ENCODE results near the gene PSMF1. TPM values are rescaled to one million over a fixed set of nuclear protein-coding genes. Genes with fewer than 3 reads are reported as not detected.

Gene PSMF1
- polyA plus RNA-seq, 2 donors, result 24.2 to 72.5 TPM

- Histone ChIP-seq H3K27me3 (ENCODE audit: control insufficient read depth in 1 of 2, insufficient read depth in 2 of 2, low read length in 2 of 2) (no peaks in the 10 kb centered on the region), H3K27ac (ENCODE audit: low read depth in 2 of 2, low read length in 1 of 2) (no peak overlapping the region), H3K4me1 (ENCODE audit: control insufficient read depth in 2 of 2, insufficient read depth in 2 of 2, low read length in 1 of 2) (no peaks in the 10 kb centered on the region), H3K36me3 (ENCODE audit: control insufficient read depth in 2 of 2, insufficient read depth in 2 of 2, low read length in 1 of 2) (peaks cover 5 to 11% of the 10 kb centered on the region in 2 donors), H3K4me3 (ENCODE audit: low read depth in 1 of 2, low read length in 2 of 2) (no peak overlapping the region), H3K9me3 (ENCODE audit: control insufficient read depth in 2 of 2, insufficient read depth in 1 of 2, low read depth in 1 of 2, low read length in 1 of 2) (no peaks in the 10 kb centered on the region)
- 89 to 97% methylated on average over 1 of the region's 1 CpG for WGBS, 2 donors
Measured at GRCh38 chr20:1154691-1155090, 36.3 kb downstream of the PSMF1 start.

- H3K36me3 ChIP-seq (ENCODE audit: control insufficient read depth in 2 of 2, insufficient read depth in 2 of 2, low read length in 1 of 2), result peaks cover 5 to 15% of the 10 kb centered on the region in 2 donors
- H3K27me3 ChIP-seq (ENCODE audit: control insufficient read depth in 1 of 2, insufficient read depth in 2 of 2, low read length in 2 of 2), result no peaks in the 10 kb centered on the region
- WGBS, 2 donors, result 96 to 98% methylated on average over 3 of the region's 3 CpGs
- H3K4me3 ChIP-seq (ENCODE audit: low read depth in 1 of 2, low read length in 2 of 2), result no peak overlapping the region
- no peaks in the 10 kb centered on the region for H3K9me3 ChIP-seq (ENCODE audit: control insufficient read depth in 2 of 2, insufficient read depth in 1 of 2, low read depth in 1 of 2, low read length in 1 of 2)
- no peaks in the 10 kb centered on the region for H3K4me1 ChIP-seq (ENCODE audit: control insufficient read depth in 2 of 2, insufficient read depth in 2 of 2, low read length in 1 of 2)
- no peak overlapping the region for H3K27ac ChIP-seq (ENCODE audit: low read depth in 2 of 2, low read length in 1 of 2)
Measured at GRCh38 chr20:1155342-1155741, 36.9 kb downstream of the PSMF1 start.

- H3K4me1 ChIP-seq (ENCODE audit: control insufficient read depth in 2 of 2, insufficient read depth in 2 of 2, low read length in 1 of 2), result no peaks in the 10 kb centered on the region
- no peak overlapping the region for H3K4me3 ChIP-seq (ENCODE audit: low read depth in 1 of 2, low read length in 2 of 2)
- 97% methylated on average over 10 of the region's 10 CpGs for WGBS, 2 donors
- H3K27me3 ChIP-seq (ENCODE audit: control insufficient read depth in 1 of 2, insufficient read depth in 2 of 2, low read length in 2 of 2), result no peaks in the 10 kb centered on the region
- H3K27ac ChIP-seq (ENCODE audit: low read depth in 2 of 2, low read length in 1 of 2), result no peak overlapping the region
- H3K9me3 ChIP-seq (ENCODE audit: control insufficient read depth in 2 of 2, insufficient read depth in 1 of 2, low read depth in 1 of 2, low read length in 1 of 2), result no peaks in the 10 kb centered on the region
- H3K36me3 ChIP-seq (ENCODE audit: control insufficient read depth in 2 of 2, insufficient read depth in 2 of 2, low read length in 1 of 2), result peaks cover 15 to 39% of the 10 kb centered on the region in 2 donors
Measured at GRCh38 chr20:1160496-1160895, 42.1 kb downstream of the PSMF1 start.

GRCh38 chr20:1160991-1161390 lies 42.6 kb downstream of the PSMF1 start:
- H3K4me1 ChIP-seq (ENCODE audit: control insufficient read depth in 2 of 2, insufficient read depth in 2 of 2, low read length in 1 of 2), result no peaks in the 10 kb centered on the region
- no peak overlapping the region for H3K4me3 ChIP-seq (ENCODE audit: low read depth in 1 of 2, low read length in 2 of 2)
- peaks cover 14 to 43% of the 10 kb centered on the region in 2 donors for H3K36me3 ChIP-seq (ENCODE audit: control insufficient read depth in 2 of 2, insufficient read depth in 2 of 2, low read length in 1 of 2)
- no peaks in the 10 kb centered on the region for H3K27me3 ChIP-seq (ENCODE audit: control insufficient read depth in 1 of 2, insufficient read depth in 2 of 2, low read length in 2 of 2)
- H3K27ac ChIP-seq (ENCODE audit: low read depth in 2 of 2, low read length in 1 of 2), result no peak overlapping the region
- 97 to 98% methylated on average over 12 of the region's 12 CpGs for WGBS, 2 donors
- no peaks in the 10 kb centered on the region for H3K9me3 ChIP-seq (ENCODE audit: control insufficient read depth in 2 of 2, insufficient read depth in 1 of 2, low read depth in 1 of 2, low read length in 1 of 2)

GRCh38 chr20:1163105-1163504 lies 44.7 kb downstream of the PSMF1 start:
- WGBS, 2 donors, result 94 to 97% methylated on average over 6 of the region's 6 CpGs
- Histone ChIP-seq H3K9me3 (ENCODE audit: control insufficient read depth in 2 of 2, insufficient read depth in 1 of 2, low read depth in 1 of 2, low read length in 1 of 2) (no peaks in the 10 kb centered on the region), H3K36me3 (ENCODE audit: control insufficient read depth in 2 of 2, insufficient read depth in 2 of 2, low read length in 1 of 2) (peaks cover 17 to 48% of the 10 kb centered on the region in 2 donors), H3K4me1 (ENCODE audit: control insufficient read depth in 2 of 2, insufficient read depth in 2 of 2, low read length in 1 of 2) (no peaks in the 10 kb centered on the region), H3K4me3 (ENCODE audit: low read depth in 1 of 2, low read length in 2 of 2) (no peak overlapping the region), H3K27ac (ENCODE audit: low read depth in 2 of 2, low read length in 1 of 2) (no peak overlapping the region), H3K27me3 (ENCODE audit: control insufficient read depth in 1 of 2, insufficient read depth in 2 of 2, low read length in 2 of 2) (no peaks in the 10 kb centered on the region)

- H3K4me3 ChIP-seq (ENCODE audit: low read depth in 1 of 2, low read length in 2 of 2), result no peak overlapping the region
- H3K27me3 ChIP-seq (ENCODE audit: control insufficient read depth in 1 of 2, insufficient read depth in 2 of 2, low read length in 2 of 2), result no peaks in the 10 kb centered on the region
- no peak overlapping the region for H3K27ac ChIP-seq (ENCODE audit: low read depth in 2 of 2, low read length in 1 of 2)
- WGBS, 2 donors, result 78 to 86% methylated on average over 2 of the region's 2 CpGs
- H3K9me3 ChIP-seq (ENCODE audit: control insufficient read depth in 2 of 2, insufficient read depth in 1 of 2, low read depth in 1 of 2, low read length in 1 of 2), result no peaks in the 10 kb centered on the region
- no peaks in the 10 kb centered on the region for H3K4me1 ChIP-seq (ENCODE audit: control insufficient read depth in 2 of 2, insufficient read depth in 2 of 2, low read length in 1 of 2)
- peaks cover 22 to 51% of the 10 kb centered on the region in 2 donors for H3K36me3 ChIP-seq (ENCODE audit: control insufficient read depth in 2 of 2, insufficient read depth in 2 of 2, low read length in 1 of 2)
Measured at GRCh38 chr20:1163653-1164052, 45.3 kb downstream of the PSMF1 start.

- Histone ChIP-seq H3K36me3 (ENCODE audit: control insufficient read depth in 2 of 2, insufficient read depth in 2 of 2, low read length in 1 of 2) (peaks cover 29 to 61% of the 10 kb centered on the region in 2 donors), H3K27me3 (ENCODE audit: control insufficient read depth in 1 of 2, insufficient read depth in 2 of 2, low read length in 2 of 2) (no peaks in the 10 kb centered on the region)
- 96 to 97% methylated on average over 7 of the region's 7 CpGs for WGBS, 2 donors
Measured at GRCh38 chr20:1164871-1165270, 46.5 kb downstream of the PSMF1 start.

GRCh38 chr20:1165521-1165920 lies 47.1 kb downstream of the PSMF1 start:
- WGBS, 2 donors, result 87 to 97% methylated on average over 1 of the region's 1 CpG
- Histone ChIP-seq H3K9me3 (ENCODE audit: control insufficient read depth in 2 of 2, insufficient read depth in 1 of 2, low read depth in 1 of 2, low read length in 1 of 2) (no peaks in the 10 kb centered on the region), H3K4me3 (ENCODE audit: low read depth in 1 of 2, low read length in 2 of 2) (no peak overlapping the region), H3K27ac (ENCODE audit: low read depth in 2 of 2, low read length in 1 of 2) (no peak overlapping the region), H3K36me3 (ENCODE audit: control insufficient read depth in 2 of 2, insufficient read depth in 2 of 2, low read length in 1 of 2) (peaks cover 29 to 59% of the 10 kb centered on the region in 2 donors), H3K4me1 (ENCODE audit: control insufficient read depth in 2 of 2, insufficient read depth in 2 of 2, low read length in 1 of 2) (no peaks in the 10 kb centered on the region), H3K27me3 (ENCODE audit: control insufficient read depth in 1 of 2, insufficient read depth in 2 of 2, low read length in 2 of 2) (no peaks in the 10 kb centered on the region)

More at GRCh38 chr20:1164871-1165270, 46.5 kb downstream of the PSMF1 start:
- no peaks in the 10 kb centered on the region for H3K4me1 ChIP-seq (ENCODE audit: control insufficient read depth in 2 of 2, insufficient read depth in 2 of 2, low read length in 1 of 2)
- no peak overlapping the region for H3K27ac ChIP-seq (ENCODE audit: low read depth in 2 of 2, low read length in 1 of 2)
- H3K9me3 ChIP-seq (ENCODE audit: control insufficient read depth in 2 of 2, insufficient read depth in 1 of 2, low read depth in 1 of 2, low read length in 1 of 2), result no peaks in the 10 kb centered on the region
- no peak overlapping the region for H3K4me3 ChIP-seq (ENCODE audit: low read depth in 1 of 2, low read length in 2 of 2)

- H3K4me3 ChIP-seq (ENCODE audit: low read depth in 1 of 2, low read length in 2 of 2), result no peak overlapping the region
- H3K27me3 ChIP-seq (ENCODE audit: control insufficient read depth in 1 of 2, insufficient read depth in 2 of 2, low read length in 2 of 2), result no peaks in the 10 kb centered on the region
- 95% methylated on average over 9 of the region's 9 CpGs for WGBS, 2 donors
- peaks cover 31 to 59% of the 10 kb centered on the region in 2 donors for H3K36me3 ChIP-seq (ENCODE audit: control insufficient read depth in 2 of 2, insufficient read depth in 2 of 2, low read length in 1 of 2)
- no peak overlapping the region for H3K27ac ChIP-seq (ENCODE audit: low read depth in 2 of 2, low read length in 1 of 2)
- no peaks in the 10 kb centered on the region for H3K9me3 ChIP-seq (ENCODE audit: control insufficient read depth in 2 of 2, insufficient read depth in 1 of 2, low read depth in 1 of 2, low read length in 1 of 2)
- H3K4me1 ChIP-seq (ENCODE audit: control insufficient read depth in 2 of 2, insufficient read depth in 2 of 2, low read length in 1 of 2), result no peaks in the 10 kb centered on the region
Measured at GRCh38 chr20:1165941-1166340, 47.5 kb downstream of the PSMF1 start.

GRCh38 chr20:1166948-1167720 lies 48.7 kb downstream of the PSMF1 start:
- H3K36me3 ChIP-seq (ENCODE audit: control insufficient read depth in 2 of 2, insufficient read depth in 2 of 2, low read length in 1 of 2), result peaks cover 34 to 53% of the 10 kb centered on the region in 2 donors
- H3K4me1 ChIP-seq (ENCODE audit: control insufficient read depth in 2 of 2, insufficient read depth in 2 of 2, low read length in 1 of 2), result no peaks in the 10 kb centered on the region
- H3K27ac ChIP-seq (ENCODE audit: low read depth in 2 of 2, low read length in 1 of 2), result no peak overlapping the region
- WGBS, 2 donors, result 90 to 92% methylated on average over 1 of the region's 1 CpG
- H3K27me3 ChIP-seq (ENCODE audit: control insufficient read depth in 1 of 2, insufficient read depth in 2 of 2, low read length in 2 of 2), result no peaks in the 10 kb centered on the region
- H3K4me3 ChIP-seq (ENCODE audit: low read depth in 1 of 2, low read length in 2 of 2), result no peak overlapping the region
- H3K9me3 ChIP-seq (ENCODE audit: control insufficient read depth in 2 of 2, insufficient read depth in 1 of 2, low read depth in 1 of 2, low read length in 1 of 2), result no peaks in the 10 kb centered on the region
